Type B pancreatic cell (in vitro differentiated cells): Measurements from ENCODE around the gene ZNRF1. TPM values are rescaled to one million over a fixed set of nuclear protein-coding genes. Genes with fewer than 3 reads are reported as not detected.

ENCODE experiments used
- DNase-seq: peaks from one replicate; pipeline ENCODE4 v3.0.0; 2021; ENCODE audit warnings: mixed read lengths; ENCODE audit not compliant: unreplicated experiment; ENCODE audit errors: extremely low spot score
- H3K27ac Mint-ChIP-seq: 2 replicates; pipeline ENCODE4 v1.8.0; 2021; ENCODE audit warnings: mild to moderate bottlenecking, mixed read lengths
- H3K27me3 Mint-ChIP-seq: 2 replicates; pipeline ENCODE4 v1.8.0; 2021; ENCODE audit warnings: mixed read lengths
- H3K36me3 Mint-ChIP-seq: 2 replicates; pipeline ENCODE4 v1.8.0; 2021; ENCODE audit warnings: mixed read lengths
- H3K4me1 Mint-ChIP-seq: one replicate; pipeline ENCODE4 v1.8.0; 2021; ENCODE audit warnings: mixed read lengths; ENCODE audit not compliant: unreplicated experiment
- H3K4me3 Mint-ChIP-seq: 2 replicates; pipeline ENCODE4 v1.8.0; 2021; ENCODE audit warnings: mild to moderate bottlenecking, mixed read lengths
- H3K9me3 Mint-ChIP-seq: 2 replicates; pipeline ENCODE4 v1.8.0; 2021; ENCODE audit warnings: mixed read lengths
- total RNA-seq: library from RNA; stranded (reverse); gene quantifications from 2 replicates; pipeline ENCODE4 v1.2.1, GENCODE V29; 2021; ENCODE audit warnings: low replicate concordance
- TF ChIP-seq, protein P1 (sequence below): fragments of 200-600 bp; sonication (generic); conservative IDR thresholded peaks from 2 replicates; pipeline ENCODE4 v1.5.0; 2021; ENCODE audit warnings: antibody characterized with exemption, mild to moderate bottlenecking

Gene ZNRF1
- total RNA-seq, 1 donor from 2014 or later, result 49.2 TPM

DNA sequence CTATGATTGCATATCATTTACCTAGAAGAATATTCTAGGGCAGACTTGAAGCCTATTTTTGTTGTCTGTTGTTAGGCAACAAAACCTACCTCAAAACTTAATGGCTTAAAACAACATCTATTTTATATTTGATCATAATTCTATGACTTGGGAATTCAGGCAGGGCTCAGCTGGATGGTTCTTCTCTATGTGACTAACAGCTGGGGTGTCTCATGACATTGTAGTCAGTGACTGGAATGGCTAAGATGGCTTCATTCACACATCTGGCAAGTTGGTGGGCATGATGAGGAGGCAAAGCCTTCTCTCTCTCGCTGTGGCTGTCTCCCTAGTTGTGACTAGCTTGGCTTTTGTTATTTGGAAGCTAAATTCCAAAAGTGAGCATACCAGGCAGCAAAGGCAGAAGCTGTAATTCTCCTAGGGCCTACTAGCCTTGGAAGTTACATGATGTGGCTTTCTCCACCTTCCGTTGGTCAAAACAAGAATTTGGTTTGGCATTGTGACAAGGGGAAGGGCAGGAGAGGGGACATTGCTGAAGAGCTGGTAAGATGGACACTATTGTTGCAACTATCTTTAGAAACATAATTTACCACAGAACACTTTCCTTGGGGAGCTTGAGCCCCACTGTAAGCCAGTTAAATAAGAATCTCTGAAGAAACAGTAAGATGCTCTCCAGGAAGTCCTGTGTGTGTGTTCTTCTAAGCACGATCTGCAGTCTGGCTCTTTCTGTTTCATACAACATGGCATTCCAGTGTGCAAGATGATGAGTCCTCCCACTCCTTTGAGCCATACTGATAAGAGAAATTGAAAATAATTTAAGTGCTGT is 39.4 kb downstream of the ZNRF1 start:
- Mint-ChIP-seq H3K36me3 (peaks cover 16% of the 10 kb centered on the region), H3K27me3 (no peaks in the 10 kb centered on the region), H3K4me1 (no peaks in the 10 kb centered on the region), H3K4me3 (no peak overlapping the region), H3K27ac (no peak overlapping the region), H3K9me3 (peaks cover 6% of the 10 kb centered on the region)
- TF ChIP-seq, protein P1, sequence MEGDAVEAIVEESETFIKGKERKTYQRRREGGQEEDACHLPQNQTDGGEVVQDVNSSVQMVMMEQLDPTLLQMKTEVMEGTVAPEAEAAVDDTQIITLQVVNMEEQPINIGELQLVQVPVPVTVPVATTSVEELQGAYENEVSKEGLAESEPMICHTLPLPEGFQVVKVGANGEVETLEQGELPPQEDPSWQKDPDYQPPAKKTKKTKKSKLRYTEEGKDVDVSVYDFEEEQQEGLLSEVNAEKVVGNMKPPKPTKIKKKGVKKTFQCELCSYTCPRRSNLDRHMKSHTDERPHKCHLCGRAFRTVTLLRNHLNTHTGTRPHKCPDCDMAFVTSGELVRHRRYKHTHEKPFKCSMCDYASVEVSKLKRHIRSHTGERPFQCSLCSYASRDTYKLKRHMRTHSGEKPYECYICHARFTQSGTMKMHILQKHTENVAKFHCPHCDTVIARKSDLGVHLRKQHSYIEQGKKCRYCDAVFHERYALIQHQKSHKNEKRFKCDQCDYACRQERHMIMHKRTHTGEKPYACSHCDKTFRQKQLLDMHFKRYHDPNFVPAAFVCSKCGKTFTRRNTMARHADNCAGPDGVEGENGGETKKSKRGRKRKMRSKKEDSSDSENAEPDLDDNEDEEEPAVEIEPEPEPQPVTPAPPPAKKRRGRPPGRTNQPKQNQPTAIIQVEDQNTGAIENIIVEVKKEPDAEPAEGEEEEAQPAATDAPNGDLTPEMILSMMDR, result no peak
- no peak for DNase-seq

DNA sequence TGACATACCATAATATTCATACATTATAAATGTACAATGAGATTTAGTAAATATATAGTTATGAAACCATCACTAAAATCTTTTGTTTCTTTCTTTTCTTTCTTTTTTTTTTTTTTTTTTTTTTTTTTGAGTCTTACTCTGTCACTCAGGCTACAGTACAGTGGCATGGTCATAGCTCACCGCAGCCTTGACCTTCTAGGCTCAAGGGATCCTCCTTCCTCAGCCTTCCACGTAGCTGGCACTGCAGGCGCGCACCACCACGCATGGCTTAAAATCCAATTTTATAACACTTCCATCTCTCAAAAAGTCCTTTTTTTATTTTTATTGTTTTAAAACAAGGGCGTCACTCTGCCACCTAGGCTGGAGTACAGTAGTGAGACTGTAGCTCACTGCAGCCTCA is 41.1 kb downstream of the ZNRF1 start:
- H3K27ac Mint-ChIP-seq, result no peak overlapping the region
- peaks cover 6% of the 10 kb centered on the region for H3K9me3 Mint-ChIP-seq
- H3K27me3 Mint-ChIP-seq, result no peaks in the 10 kb centered on the region
- DNase-seq, result no peak
- H3K4me1 Mint-ChIP-seq, result peaks cover under 1% of the 10 kb centered on the region
- TF ChIP-seq, protein P1, result no peak
- no peak overlapping the region for H3K4me3 Mint-ChIP-seq
- peaks cover 13% of the 10 kb centered on the region for H3K36me3 Mint-ChIP-seq

DNA sequence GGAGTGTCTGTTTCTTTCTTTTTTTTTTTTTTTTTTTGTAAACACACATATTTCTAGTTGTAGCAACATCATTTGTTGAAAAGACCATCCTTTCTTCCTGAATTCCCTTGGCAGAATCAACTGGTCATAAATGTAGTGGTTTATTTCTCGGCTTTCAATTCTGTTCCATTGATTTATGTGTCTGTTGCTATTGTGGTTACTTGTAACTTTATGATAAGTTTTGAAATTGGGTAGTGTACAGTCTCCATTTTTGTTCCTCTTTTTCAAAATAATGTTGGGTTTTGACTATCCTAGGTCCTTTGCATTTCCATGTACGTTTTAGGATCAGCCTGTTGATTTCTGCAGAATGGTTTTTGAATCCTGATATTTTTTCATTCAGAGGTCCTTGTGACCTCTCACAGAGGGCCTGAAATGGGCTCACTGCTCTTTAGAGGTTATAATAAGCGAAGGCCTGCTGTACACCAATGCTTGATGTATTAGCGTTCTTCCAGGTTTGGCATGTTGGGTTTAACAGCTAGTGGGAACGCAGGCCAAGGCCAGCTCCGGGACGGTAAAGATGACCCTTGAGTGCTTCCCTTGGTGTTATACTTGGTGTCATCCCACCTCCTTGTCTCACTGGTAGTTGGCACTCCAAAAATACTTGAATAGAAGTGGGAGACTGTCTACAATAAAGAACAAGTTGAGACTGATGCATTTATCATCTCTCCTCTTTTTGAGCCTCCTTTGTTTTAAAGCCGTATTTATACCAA is 43.8 kb downstream of the ZNRF1 start:
- Mint-ChIP-seq H3K27ac (no peak overlapping the region), H3K9me3 (peaks cover 5% of the 10 kb centered on the region), H3K4me1 (peaks cover 5% of the 10 kb centered on the region), H3K27me3 (no peaks in the 10 kb centered on the region), H3K4me3 (no peak overlapping the region), H3K36me3 (peaks cover 9% of the 10 kb centered on the region)
- TF ChIP-seq, protein P1, result no peak
- DNase-seq, result no peak

DNA sequence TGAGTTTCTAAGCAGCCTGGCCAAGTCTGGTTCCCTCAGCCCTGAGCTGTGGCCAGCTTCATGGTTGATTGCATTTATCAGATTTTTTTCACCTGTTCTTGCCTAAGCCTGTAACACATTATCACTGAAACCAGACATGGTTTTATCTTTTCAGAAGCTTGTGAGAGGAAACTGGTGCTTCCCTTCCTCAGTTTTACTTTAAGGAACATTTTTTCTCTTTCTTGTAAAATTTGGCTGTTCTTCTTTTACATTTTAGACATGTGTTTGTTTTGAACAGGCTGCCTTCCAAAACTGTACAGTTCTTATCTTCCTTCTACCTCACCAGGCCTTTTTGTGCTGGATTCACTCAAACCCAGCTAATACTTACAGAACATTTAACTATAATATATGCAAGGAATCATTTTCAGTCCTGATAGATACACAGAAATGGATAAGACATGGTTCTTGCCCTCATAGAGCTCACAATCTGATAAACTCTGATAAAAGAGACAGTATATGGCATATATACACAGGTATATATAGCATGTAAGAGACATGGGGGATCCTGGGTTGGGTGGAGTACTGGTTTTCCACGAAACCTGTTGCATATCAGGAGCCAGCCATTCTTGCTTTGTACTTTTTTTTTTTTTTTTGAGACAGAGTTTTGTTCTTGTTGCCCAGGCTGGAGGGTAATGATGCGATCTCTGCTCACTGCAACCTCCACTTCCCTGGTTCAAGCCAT is 44.5 kb downstream of the ZNRF1 start:
- no peaks in the 10 kb centered on the region for H3K9me3 Mint-ChIP-seq
- H3K27me3 Mint-ChIP-seq, result no peaks in the 10 kb centered on the region
- no peak overlapping the region for H3K27ac Mint-ChIP-seq
- no peak overlapping the region for H3K4me3 Mint-ChIP-seq
- peaks cover 5% of the 10 kb centered on the region for H3K4me1 Mint-ChIP-seq
- TF ChIP-seq, protein P1, result no peak
- DNase-seq, result no peak
- H3K36me3 Mint-ChIP-seq, result peaks cover 12% of the 10 kb centered on the region

DNA sequence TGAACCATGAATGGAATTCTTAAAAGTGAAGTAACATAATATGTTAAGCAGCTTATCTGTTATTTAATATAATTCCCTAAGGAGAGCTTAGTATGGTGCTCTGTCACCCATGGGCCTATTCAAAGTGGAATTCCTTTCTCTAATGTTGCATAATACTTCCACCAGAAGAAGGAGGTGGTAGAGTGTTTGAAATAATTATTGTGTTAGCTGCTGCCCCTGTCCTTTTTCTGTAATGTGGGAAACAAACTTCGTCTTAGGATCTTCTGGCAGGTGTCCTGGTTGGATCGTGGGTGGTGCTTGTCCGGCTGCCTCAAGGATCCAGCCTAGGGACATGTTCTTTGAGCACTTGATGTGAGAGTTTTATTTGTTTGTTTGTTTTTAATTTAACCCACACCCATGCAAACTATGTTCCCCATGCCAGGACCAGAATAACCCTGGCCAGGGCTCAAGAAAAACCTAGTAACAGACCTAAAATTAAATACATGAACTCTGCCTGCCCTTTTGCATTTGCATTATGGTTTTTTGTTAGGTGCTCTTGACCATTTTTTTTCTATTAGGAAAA is 46.1 kb downstream of the ZNRF1 start:
- peaks cover 5% of the 10 kb centered on the region for H3K4me1 Mint-ChIP-seq
- no peak for DNase-seq

More for the DNA sequence above, 46.1 kb downstream of the ZNRF1 start:
- H3K4me3 Mint-ChIP-seq, result no peak overlapping the region
- no peaks in the 10 kb centered on the region for H3K9me3 Mint-ChIP-seq
- H3K36me3 Mint-ChIP-seq, result peaks cover 12% of the 10 kb centered on the region
- no peak overlapping the region for H3K27ac Mint-ChIP-seq
- H3K27me3 Mint-ChIP-seq, result no peaks in the 10 kb centered on the region
- TF ChIP-seq, protein P1, result no peak
